ENCODE measurements around the gene LRRC37A2.
"Not testable (repeated sequence)": the region's sequence is repeated elsewhere in the genome, so short reads cannot be mapped to it uniquely, and the experiment has no call there.

Gene LRRC37A2

GRCh38 chr17:46579083-46580075 lies 67.1 kb downstream of the LRRC37A2 start, which contains the start of gene ARL17A:
ARL17A (minus strand) TSS chr17:46579691; CDS start chr17:46576322, 3,369 bp downstream.
- not testable (repeated sequence) for H3K27me3 Mint-ChIP-seq; H3K36me3 Mint-ChIP-seq (ENCODE audit: low read depth); H3K9me3 Mint-ChIP-seq; H3K27ac Mint-ChIP-seq; H3K4me3 Mint-ChIP-seq; H3K4me1 Mint-ChIP-seq (ENCODE audit: low read depth)

GRCh38 chr17:46580082-46580481 lies 67.8 kb downstream of the LRRC37A2 start:
- H3K27ac Mint-ChIP-seq; H3K9me3 Mint-ChIP-seq; H3K4me3 Mint-ChIP-seq; H3K36me3 Mint-ChIP-seq (ENCODE audit: low read depth); H3K4me1 Mint-ChIP-seq (ENCODE audit: low read depth); H3K27me3 Mint-ChIP-seq: not testable (repeated sequence)

GRCh38 chr17:46585444-46585843 lies 73.2 kb downstream of the LRRC37A2 start:
- not testable (repeated sequence) for H3K4me1 Mint-ChIP-seq (ENCODE audit: low read depth); H3K27me3 Mint-ChIP-seq; H3K9me3 Mint-ChIP-seq; H3K36me3 Mint-ChIP-seq (ENCODE audit: low read depth); H3K27ac Mint-ChIP-seq; H3K4me3 Mint-ChIP-seq

GRCh38 chr17:46590157-46591146 lies 78.2 kb downstream of the LRRC37A2 start, which contains the start of gene NSF:
NSF (plus strand) TSS chr17:46590669; CDS start chr17:46590776, 107 bp downstream.
- H3K4me3 Mint-ChIP-seq; H3K27me3 Mint-ChIP-seq; H3K27ac Mint-ChIP-seq; H3K4me1 Mint-ChIP-seq (ENCODE audit: low read depth); H3K9me3 Mint-ChIP-seq; H3K36me3 Mint-ChIP-seq (ENCODE audit: low read depth): not testable (repeated sequence)

- H3K9me3 Mint-ChIP-seq; H3K36me3 Mint-ChIP-seq (ENCODE audit: low read depth): not testable (repeated sequence)
Observed at GRCh38 chr17:46591332-46591731, 79.1 kb downstream of the LRRC37A2 start.

GRCh38 chr17:46598344-46598931 lies 86.2 kb downstream of the LRRC37A2 start:
- H3K4me1 Mint-ChIP-seq (ENCODE audit: low read depth); H3K27ac Mint-ChIP-seq; H3K36me3 Mint-ChIP-seq (ENCODE audit: low read depth); H3K27me3 Mint-ChIP-seq; H3K9me3 Mint-ChIP-seq; H3K4me3 Mint-ChIP-seq: not testable (repeated sequence)

More at GRCh38 chr17:46591332-46591731, 79.1 kb downstream of the LRRC37A2 start:
- H3K4me1 Mint-ChIP-seq (ENCODE audit: low read depth); H3K27me3 Mint-ChIP-seq; H3K27ac Mint-ChIP-seq; H3K4me3 Mint-ChIP-seq: not testable (repeated sequence)

GRCh38 chr17:46600767-46601166 lies 88.5 kb downstream of the LRRC37A2 start:
- H3K27ac Mint-ChIP-seq; H3K4me1 Mint-ChIP-seq (ENCODE audit: low read depth); H3K9me3 Mint-ChIP-seq: not testable (repeated sequence)

GRCh38 chr17:46603125-46603524 lies 90.9 kb downstream of the LRRC37A2 start:
- not testable (repeated sequence) for H3K4me3 Mint-ChIP-seq; H3K4me1 Mint-ChIP-seq (ENCODE audit: low read depth); H3K36me3 Mint-ChIP-seq (ENCODE audit: low read depth); H3K27me3 Mint-ChIP-seq; H3K27ac Mint-ChIP-seq; H3K9me3 Mint-ChIP-seq

More at GRCh38 chr17:46600767-46601166, 88.5 kb downstream of the LRRC37A2 start:
- not testable (repeated sequence) for H3K27me3 Mint-ChIP-seq; H3K36me3 Mint-ChIP-seq (ENCODE audit: low read depth); H3K4me3 Mint-ChIP-seq

All from stimulated activated naive CD8-positive, alpha-beta T cell treated with anti-CD3 and anti-CD28 coated beads, Interleukin-15, Interleukin-2, amounts not matched to agents 100 ng/mL and 50 ng/mL, for 24 hours (primary cell).